GM19397 (cell line): Measurements from ENCODE around the gene RPTOR.
"Not testable (repeated sequence)": the region's sequence is repeated elsewhere in the genome, so short reads cannot be mapped to it uniquely, and the experiment has no call there.

Experiments
- ATAC-seq: cut with Tn5 transposase; IDR thresholded peaks from one replicate; pipeline ENCODE4 v1.9.1; 2021; ENCODE audit warnings: mild to moderate bottlenecking, moderate library complexity; ENCODE audit not compliant: unreplicated experiment

The RPTOR gene

DNA sequence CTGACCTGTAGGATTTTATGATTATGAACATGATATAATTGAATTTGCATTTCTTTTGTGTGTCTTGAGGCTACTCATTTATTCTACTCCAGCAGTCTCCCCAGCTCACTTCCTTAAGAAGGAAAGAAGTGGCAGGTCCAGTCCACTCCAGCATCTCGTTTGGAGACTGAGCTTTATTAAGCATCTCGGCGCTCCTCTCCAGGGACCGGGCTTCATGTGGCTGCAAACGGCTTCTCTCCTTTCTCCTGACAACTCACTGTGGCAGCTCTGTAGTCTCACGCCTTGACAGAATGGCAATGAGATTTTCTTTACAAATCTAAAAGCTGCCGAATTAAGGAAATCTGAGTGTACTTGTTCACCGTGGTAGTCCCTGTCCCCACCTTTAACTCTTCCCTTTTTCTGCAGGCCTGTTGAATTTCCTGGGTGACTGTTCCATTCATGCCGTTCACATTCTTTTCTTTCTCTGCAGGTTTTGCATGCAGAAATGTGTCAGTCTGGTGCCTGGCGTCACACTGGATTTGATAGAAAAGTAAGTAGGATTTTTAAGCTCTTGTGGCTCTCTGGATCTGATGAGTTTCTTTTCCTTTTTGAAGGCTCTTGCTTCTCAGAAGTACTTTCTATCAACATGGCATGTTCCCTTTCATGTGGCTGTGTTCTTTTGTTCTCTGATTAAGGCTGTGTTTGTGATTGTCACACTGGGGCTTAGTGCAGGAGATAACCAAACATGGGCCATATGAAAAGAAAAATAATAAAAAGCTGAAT is 246.5 kb downstream of the RPTOR start:
- no peak for ATAC-seq

DNA sequence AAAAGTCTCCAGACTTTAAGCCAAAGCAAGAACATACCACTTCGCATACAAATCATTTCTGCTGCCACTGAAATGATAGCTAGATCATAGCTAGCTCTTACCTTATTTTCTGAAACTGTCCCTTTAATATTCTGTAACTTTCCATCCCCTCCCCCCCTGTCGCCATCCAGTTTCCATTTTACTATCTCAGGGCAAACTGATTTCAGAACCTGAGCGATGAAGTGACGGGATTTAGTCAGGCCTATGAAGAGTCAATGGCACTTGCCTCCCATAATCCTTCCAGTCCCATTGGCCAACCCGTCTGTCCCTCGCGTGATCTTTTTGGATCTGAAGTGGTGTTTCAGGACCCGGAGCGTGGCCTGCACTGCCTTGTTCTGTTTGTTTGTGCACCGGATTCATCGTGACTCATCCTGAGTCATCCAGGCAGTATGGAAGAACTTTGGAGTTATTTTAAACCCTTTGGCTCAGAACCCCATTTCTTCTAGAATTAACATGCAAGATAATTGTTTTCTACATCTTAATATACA is 247.2 kb downstream of the RPTOR start:
- ATAC-seq, result no peak

DNA sequence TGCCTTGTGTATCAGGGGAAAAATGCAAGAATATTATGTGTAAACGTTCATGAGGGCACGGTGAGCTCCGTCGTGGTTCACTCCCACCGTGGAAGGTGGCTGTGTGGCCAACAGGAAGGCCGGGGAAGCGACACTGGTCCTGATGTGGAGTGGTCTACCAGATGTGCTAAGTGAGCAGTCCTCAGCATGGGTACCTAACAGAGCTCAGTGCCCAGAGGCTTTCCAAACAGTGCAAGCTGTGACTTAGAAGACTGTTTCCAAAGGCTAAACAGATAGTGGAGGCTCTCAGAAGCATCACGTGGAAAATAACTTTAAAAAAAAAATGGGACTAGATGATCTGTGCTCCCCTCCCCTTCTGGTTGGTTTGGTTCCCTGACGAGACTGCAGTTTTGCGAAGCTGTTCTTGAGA is 247.7 kb downstream of the RPTOR start:
- no peak for ATAC-seq

DNA sequence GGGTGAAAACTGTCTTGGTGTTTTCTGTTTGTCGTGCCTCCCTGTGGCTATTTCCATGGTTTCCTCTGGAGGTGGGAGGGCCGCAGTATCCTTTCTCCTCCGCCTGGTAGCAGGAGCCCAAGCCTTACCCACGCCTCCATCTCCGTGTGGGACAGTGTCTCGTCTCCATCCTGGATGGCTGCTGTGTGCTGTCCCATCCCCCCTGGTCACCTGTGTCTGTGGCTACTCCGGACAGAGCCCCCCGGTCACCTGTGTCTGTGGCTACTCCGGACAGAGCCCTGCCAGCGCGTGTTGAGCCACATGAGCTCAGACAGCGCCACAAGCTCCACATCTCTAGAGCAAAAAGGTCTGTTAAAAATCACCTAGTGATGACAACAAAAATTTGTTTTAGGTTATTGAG is 248.8 kb downstream of the RPTOR start:
- no peak for ATAC-seq

DNA sequence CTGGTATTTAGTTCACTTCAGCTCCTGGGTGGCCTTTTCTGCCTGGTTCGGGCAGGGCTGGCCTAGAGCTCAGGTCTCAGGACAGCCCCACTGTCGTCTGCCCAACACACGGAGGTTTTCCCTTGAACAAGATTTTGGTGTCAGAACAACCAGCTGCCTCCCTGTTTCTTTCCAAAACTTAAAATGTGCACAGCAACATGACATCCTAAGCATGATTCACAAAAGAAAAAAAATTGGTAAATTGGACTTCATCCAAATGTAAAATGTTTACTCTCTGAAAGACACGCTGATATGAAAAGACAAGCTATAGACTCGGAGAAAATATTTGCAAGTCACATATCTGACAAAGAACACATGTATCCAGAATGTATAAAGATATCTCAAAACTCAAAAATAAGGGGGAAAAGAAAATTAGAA is 249.2 kb downstream of the RPTOR start:
- no peak for ATAC-seq

DNA sequence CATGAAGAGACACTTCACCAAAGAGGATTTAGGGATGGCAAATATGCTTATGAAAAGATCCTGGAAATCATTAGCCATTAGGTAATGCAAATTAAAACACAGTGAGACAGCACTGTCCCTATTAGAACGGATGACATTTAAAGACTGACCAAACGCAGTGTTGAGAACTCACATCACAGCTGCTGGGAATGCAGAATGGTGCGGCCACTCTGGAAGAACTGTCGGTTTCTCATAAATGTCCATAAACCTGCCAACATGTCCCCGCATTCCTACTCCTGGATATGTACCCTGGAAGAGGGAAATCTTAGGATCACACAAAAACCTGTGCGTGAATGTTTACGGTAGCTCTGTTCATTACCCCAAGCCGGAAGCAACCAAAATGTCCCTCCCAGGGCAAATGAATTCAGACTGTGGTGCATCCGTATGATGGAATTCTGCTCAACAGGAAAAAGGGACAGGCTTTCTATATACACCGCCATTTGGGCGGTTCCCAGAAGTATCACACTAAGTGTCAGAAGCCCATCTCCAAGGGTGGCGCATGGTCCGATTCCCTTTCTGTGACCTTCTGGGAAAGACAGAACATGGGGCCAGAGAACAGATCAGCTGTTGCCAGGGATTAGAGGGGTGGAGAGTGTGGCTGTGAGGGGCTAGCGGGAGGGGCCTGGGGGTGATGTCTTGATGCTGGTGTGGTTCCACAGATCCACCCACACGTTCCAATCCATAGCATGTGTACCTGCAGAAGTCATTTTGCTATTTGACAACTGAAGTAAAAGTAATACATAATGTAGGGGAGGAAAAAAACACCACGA is 249.8 kb downstream of the RPTOR start:
- ATAC-seq, result no peak

DNA sequence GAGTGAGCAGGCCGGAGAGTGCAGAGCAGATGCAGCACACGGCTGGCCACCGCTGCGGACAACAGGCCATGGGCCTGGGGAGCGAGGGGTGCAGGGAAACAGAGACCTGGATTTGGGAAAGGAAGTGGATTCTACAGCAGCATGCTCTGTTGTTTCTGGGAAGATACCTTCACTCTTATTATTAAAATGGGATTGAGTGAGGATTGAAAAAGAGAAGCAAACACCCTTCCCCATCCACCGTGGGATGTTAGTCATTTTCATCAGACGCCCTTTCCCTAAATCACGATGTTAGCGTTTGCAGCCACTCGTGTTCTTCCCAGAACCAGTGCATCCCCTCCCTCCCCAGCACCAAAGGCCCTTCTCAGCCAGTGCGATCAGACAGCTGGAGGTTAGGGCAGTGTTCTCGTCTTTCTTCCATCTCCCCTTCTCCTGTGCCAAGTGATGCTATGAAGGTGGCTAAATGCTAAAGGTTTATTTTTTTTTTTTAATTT is 250.5 kb downstream of the RPTOR start:
- ATAC-seq, result no peak

DNA sequence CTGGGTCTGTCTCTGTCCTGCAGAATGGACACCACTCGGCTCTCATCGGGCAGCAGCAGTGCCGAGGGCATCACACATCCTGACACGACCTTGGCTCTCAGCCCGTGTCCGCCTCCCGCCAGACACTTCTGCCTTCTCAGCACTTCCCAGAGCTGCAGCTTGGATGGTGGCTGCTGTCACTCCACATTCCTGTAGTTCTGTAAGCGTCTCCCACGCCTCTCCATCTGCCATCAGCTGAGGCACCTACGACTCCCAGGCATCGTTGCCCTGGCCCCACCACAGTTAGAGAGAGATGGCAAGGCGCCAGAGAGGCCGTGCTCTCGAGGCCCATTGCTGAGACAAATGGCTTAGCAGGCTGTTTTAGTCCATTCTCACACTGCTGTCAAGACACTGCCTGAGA is 251.1 kb downstream of the RPTOR start:
- ATAC-seq, result no peak

DNA sequence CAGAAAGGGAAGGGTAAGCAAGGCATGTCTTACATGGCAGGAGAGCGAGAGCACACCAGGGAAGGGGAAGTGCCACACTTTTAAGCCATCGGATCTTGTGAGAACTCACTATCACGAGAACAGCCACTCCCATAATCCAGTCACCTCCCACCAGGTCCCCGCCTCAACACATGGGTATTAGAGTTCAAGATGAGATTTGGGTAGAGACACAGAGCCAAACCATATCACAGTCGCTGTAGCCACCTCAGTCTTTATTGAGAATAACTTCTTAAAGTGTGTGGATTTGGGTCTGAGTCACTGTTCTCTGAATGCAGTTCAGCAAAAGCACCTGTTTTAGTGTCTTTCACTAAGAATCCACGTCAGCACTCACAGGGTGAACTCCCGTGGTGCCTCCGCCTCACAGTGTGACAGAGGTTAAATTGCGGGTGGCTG is 251.8 kb downstream of the RPTOR start:
- no peak for ATAC-seq

DNA sequence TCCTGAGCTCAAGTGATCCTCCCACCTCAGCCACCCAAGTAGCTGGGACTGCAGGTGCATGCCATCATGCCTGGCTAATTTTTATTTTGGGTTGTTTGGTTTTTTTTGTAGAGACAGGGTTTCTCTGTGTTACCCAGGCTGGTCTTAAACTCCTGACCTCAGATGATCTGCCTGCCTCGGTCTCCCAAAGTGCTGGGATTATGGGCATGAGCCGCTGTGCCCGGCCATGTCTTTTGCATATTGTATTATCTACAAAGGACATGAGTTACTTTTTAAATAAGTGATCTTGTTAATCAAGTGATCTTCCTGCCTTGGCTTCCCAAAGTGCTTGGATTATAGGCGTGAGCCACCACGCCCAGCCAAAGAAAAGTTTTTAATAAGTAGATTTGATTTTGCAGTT is 252.6 kb downstream of the RPTOR start:
- not testable (repeated sequence) for ATAC-seq

DNA sequence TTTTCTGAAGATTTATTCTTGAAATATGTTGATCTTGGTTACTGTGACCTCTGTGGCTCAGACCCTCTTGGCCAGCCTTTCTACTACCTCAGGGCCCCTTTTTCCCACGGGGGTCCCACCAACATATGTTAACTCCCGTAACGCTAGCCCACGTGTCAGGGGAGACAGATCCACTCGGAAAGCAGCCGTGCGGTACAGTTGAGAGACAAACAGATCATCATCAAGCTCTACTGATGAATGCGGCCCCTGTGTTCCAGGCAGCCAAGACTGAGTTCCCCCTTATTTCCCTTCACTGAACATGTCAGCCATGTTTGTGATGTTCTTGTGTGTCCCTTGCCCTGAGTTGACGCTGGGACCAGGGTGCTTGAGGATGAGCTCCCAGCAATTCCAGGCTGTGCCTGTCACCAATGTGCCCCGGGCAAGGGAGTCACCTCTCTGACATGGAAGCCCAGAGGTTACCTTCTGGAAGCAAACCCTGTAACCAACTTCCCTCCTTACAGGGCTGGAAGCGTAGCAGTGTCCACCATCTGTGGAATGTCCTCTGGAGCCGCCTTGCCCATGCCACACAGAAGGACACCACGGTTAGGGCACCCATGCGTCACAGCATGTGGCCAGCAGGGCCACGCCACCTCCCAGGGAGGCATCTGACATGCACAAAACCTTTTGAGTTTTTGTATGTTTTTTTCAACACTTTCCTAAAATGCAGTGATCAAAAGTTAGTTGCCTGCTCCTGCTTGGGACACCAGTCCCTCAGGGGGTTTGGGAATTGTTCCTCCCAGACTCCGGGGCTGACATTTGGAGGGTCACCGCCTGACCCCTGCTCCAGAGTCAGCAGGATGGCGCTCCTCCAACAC is 253.3 kb downstream of the RPTOR start:
- no peak for ATAC-seq

DNA sequence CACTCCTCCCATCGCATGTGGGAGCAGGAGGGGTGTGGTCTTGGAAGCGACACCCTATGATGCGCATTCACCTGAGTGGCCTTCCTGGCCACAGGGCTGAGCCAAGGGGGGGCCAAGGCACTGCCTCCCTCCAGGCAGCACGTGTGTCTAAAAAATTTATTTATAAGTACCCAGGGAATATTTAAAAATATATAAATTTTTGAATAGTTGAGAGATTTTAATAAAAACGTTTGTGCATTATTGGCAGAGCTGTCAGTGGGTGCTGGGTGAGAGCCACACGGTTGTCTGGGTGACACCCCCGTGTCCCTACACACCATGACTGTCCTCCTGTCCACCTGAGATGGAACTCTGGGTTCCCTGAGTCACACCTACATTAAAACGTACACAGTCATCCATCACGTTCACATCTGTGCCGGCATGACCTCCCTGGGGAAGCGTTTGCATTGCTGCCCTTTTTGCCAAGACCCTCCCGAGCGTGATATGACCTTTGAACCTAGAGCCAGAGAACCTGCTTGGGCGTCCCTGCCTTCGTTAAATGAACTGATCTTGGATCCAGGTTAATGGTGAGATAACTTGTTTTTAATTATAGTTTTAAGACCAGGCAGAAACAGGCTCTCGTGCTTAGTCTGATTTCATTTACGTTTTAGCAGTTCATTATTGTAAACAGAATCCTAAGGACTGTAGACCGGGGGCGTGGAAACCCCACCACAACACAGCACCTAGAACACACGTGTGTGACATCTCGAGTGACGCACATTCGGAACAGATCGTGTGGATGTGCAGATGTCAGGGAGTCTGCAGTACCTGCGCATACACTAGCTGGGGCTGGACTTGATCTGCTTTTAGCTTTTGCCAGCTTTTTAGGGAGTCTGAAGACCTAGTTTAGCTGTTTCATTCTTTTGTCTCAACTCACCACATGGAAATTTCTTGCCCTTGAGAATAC is 254.2 kb downstream of the RPTOR start:
- no peak for ATAC-seq

DNA sequence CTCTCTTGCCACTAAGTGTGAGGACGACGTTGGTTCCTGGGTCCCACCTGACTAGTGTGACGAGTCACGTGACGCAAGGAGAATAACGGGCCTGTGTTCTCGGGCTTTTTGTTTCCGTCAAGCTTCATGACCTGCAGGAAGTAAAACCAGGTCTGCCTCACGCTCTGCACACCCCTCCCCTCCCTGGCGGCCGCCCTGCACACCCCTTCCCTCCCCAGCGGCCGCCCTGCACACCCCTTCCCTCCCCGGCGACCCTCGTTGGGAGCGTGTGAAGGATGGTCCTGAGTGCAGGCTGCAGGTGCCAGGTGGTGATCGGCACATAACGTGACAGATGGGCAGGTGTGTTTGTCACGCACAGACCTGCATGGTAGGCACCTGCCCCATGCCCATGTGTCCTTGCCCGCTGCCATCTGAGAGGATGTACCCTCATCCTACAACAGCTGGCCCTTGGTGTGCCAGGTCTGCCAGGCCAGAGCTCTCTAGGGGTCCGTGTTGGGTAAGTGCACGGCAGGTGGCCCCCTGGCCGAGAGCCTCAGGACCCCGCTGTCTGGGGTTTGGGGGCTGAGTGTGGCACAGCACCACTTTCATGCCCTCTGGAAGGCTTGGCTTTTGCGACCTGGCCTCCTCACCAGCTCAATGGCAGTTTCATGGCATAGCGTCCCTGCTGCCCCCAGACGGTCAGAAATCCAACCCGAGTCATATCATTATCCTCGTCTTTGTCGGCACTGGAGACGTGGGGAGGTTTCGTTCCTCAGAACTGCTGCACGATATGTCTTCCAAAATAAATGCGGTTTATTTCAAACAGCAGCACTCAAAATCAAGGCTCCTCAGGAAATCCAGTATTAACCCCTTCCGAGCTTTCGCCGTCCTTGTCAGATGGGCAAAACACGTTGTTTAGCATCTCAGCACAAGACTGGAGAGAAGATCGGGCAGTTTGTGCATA is 255.2 kb downstream of the RPTOR start:
- ATAC-seq, result no peak

DNA sequence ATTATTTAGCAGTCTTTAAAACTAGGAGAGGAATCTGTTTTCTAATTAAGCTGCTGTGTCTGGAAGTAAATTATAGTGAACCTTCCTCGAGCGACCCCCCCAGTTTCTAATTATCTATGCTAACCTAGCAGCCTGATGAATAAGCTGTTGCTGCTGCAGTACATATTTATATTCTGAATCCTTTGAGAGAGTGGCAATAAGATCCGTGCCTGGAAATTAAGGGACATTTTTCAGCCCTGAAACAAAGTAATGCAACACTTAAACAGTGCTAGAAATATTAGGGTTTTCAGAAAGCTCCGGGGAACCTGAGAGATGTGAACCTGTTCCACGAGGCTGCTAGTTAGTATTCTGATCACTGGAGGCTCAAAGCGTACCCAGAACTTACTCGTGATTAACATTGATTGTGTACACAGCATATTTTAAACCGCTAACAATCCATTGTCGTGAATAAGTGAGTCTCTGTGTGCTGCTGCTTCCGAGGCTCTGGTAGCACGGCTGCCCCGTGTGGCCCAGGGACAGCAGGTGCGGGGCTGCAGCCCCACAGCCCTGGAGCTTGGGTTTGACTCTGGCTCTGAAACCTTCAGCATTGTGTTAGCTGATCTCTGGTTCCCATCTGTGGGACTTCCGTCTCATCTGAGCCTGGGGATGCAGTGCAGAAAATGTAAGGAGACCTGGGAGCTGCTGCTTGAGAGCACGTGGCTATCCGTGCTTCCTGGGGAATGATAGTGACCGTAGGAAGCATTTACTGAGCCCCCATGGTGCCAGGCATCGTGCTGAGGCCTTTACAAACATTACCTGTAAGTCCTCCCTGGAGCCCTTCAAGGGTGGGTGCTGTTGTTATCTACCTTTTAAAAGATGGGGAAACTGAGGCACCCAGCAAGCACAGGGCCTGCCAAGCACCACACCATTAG is 256.1 kb downstream of the RPTOR start:
- ATAC-seq, result no peak

DNA sequence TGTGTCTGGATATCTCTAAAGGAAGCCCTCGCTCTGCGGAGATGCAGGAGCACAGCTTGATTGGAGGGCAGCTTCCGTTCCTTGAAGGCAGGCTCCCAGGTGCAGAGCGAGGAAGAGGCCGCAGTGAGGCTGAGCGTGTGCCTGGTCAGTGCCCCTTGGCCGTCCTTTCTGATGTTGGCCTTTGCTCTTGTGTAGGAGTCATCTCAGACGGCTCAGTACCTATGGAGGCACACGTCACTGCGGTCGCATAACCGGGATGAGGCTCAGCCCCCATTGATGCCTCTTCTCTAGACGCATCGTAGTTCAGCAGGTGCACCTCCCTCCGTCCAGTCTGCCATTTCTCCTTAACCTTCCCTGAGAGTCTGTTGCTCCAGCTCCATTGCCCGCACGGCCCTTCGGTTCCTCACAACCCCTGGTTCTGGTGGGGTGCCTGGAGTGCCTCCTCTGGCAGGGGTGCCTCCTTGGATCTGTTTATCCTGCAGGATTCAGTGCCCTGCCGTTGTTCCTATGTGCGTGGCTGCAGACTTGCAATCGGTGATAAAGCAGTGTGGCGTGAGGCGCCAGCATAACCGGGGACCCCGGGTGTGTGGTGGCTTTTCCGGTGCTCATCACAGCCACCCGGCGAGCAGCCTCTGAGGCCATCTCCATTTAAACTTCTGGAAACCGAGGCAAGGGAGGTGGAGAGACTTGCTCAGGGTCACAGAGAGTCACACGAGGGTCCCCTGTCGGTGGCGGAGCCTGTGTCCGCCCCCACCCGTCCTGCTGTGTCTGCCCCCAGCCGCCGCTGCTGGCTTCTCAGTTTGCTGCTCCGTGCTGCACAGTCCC is 258.2 kb downstream of the RPTOR start:
- ATAC-seq, result no peak

DNA sequence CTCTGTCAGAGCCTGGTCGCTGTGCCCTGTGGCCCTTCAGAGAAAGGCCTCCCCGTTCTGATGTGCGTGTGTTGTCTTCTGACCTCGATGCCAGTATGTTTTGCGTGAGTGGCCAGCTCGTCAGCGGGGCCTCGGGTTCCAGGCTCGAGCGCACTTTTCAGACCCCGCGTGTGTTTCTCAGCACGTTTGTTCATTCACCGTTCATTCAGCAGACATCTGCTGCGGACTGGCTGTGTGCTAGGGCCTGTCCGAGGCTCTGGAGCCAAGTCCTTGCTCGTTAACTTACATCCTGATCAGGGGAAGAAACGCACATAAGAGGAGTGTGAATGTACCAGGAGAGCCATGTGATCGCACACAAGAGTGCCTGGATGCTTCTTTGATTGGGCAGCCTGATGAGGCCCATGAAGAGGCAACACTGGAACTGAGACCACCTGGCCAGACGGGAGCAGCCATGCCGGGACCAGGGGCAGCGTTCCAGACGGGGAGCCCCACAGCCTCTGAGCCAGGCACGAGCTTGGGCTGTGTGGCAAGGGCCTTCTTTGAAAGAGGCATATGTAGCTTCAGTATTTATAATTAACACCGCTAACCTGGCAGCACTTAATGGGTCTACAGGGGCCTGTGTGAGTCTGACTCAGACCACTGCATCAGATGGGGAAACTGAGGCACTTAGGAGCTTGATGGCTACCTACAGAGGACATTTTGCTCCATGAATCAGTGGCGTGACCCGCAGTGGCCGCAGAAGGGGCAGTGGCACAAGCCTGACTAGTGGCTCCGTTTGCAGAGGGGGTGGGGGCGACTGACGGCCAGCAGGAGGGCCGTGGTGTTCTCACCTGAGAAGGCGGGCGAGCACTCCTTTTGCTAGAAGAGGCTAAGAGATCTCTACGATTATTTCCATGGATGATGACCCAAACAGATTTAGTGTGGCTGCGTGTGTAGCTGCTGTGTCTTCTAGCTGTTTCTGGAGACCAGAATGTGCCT is 259.1 kb downstream of the RPTOR start:
- ATAC-seq, result no peak
